Measurements from ENCODE around the gene GPRIN1.

- no peak for TF ChIP-seq GATA3 (IDR thresholded peaks at IDR 0.05; ENCODE audit: low read depth, low read length)
- TF ChIP-seq GATA2 (IDR thresholded peaks at IDR 0.05; ENCODE audit: low read depth, low read length): no peak
These were observed 50.3 kb downstream of the GPRIN1 start for GRCh38 chr5:176559683-176560082.

Data from SH-SY5Y (cell line).